Measurements from ENCODE around the gene MTA1.
A peak's percentile ranks its signal among the peaks of the same experiment; 100 is the strongest.

Gene MTA1

GRCh38 chr14:105401699-105402098, 17.9 kb upstream of the MTA1 start:
- Mint-ChIP-seq H3K27ac (ENCODE audit: low read depth) (no peak overlapping the region), H3K36me3 (ENCODE audit: insufficient read depth) (peaks cover 13% of the 10 kb centered on the region), H3K27me3 (no peaks in the 10 kb centered on the region), H3K9me3 (no peaks in the 10 kb centered on the region), H3K4me3 (no peak overlapping the region), H3K4me1 (peaks cover 5% of the 10 kb centered on the region)
- ATAC-seq (replicated peaks; ENCODE audit: extremely low read depth, poor library complexity, severe bottlenecking) (no peak), DNase-seq (ENCODE audit: low spot score in 2 of 2) (no peak)

- Mint-ChIP-seq H3K27ac (ENCODE audit: low read depth) (no peak overlapping the region), H3K9me3 (no peaks in the 10 kb centered on the region), H3K27me3 (peaks cover 34% of the 10 kb centered on the region), H3K4me1 (peaks cover 5% of the 10 kb centered on the region), H3K36me3 (ENCODE audit: insufficient read depth) (no peaks in the 10 kb centered on the region), H3K4me3 (no peak overlapping the region)
- DNase-seq (ENCODE audit: low spot score in 2 of 2) (no peak), ATAC-seq (replicated peaks; ENCODE audit: extremely low read depth, poor library complexity, severe bottlenecking) (no peak)
These were observed 11.0 kb upstream of the MTA1 start for GRCh38 chr14:105408592-105408991.

DNA sequence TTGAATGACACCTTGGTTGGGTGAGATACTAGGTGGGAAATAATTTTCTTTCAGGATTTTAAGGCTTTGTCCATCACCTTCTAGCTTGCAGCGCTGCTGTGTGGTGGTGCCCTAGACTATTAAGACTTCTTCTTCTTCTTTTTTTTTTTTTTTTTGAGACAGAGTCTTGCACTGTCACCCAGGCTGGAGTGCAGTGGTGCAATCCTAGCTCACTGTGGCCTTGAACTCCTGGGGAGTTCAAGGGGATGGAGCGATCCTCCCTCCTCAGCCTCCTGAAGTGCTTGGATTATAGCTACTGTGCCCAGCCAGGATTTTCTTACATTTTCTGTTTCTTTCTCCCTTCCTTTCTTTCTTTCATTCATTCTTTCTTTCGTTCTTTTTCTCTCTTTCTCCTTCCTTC, 10.3 kb upstream of the MTA1 start:
- Mint-ChIP-seq H3K27ac (ENCODE audit: low read depth) (no peak overlapping the region), H3K27me3 (peaks cover 41% of the 10 kb centered on the region), H3K4me3 (no peak overlapping the region), H3K4me1 (peaks cover 5% of the 10 kb centered on the region), H3K36me3 (ENCODE audit: insufficient read depth) (no peaks in the 10 kb centered on the region), H3K9me3 (no peaks in the 10 kb centered on the region)
- DNase-seq (ENCODE audit: low spot score in 2 of 2) (no peak), ATAC-seq (replicated peaks; ENCODE audit: extremely low read depth, poor library complexity, severe bottlenecking) (no peak)

GRCh38 chr14:105410642-105411016, 9.0 kb upstream of the MTA1 start:
- Mint-ChIP-seq H3K27me3 (peaks cover 42% of the 10 kb centered on the region), H3K9me3 (no peaks in the 10 kb centered on the region), H3K27ac (ENCODE audit: low read depth) (no peak overlapping the region), H3K4me3 (peak overlapping the region; percentile 31), H3K36me3 (ENCODE audit: insufficient read depth) (no peaks in the 10 kb centered on the region), H3K4me1 (peaks cover 5% of the 10 kb centered on the region)
- DNase-seq (ENCODE audit: low spot score in 2 of 2) (no peak), ATAC-seq (replicated peaks; ENCODE audit: extremely low read depth, poor library complexity, severe bottlenecking) (no peak)

- peaks cover 42% of the 10 kb centered on the region for H3K27me3 Mint-ChIP-seq
- no peaks in the 10 kb centered on the region for H3K9me3 Mint-ChIP-seq
- no peak for ATAC-seq (replicated peaks; ENCODE audit: extremely low read depth, poor library complexity, severe bottlenecking)
- no peak overlapping the region for H3K27ac Mint-ChIP-seq (ENCODE audit: low read depth)
- no peak for DNase-seq (ENCODE audit: low spot score in 2 of 2)
- no peaks in the 10 kb centered on the region for H3K36me3 Mint-ChIP-seq (ENCODE audit: insufficient read depth)
- H3K4me1 Mint-ChIP-seq = peaks cover 5% of the 10 kb centered on the region
- H3K4me3 Mint-ChIP-seq = peak overlapping the region; percentile 31
These were observed 8.3 kb upstream of the MTA1 start for GRCh38 chr14:105411017-105411941.

- peaks cover 42% of the 10 kb centered on the region for H3K27me3 Mint-ChIP-seq
- DNase-seq (ENCODE audit: low spot score in 2 of 2) (no peak), ATAC-seq (replicated peaks; ENCODE audit: extremely low read depth, poor library complexity, severe bottlenecking) (no peak)
- peaks cover 5% of the 10 kb centered on the region for H3K4me1 Mint-ChIP-seq
- no peaks in the 10 kb centered on the region for H3K36me3 Mint-ChIP-seq (ENCODE audit: insufficient read depth)
- H3K9me3 Mint-ChIP-seq = no peaks in the 10 kb centered on the region
- no peak overlapping the region for H3K4me3 Mint-ChIP-seq
- H3K27ac Mint-ChIP-seq (ENCODE audit: low read depth) = no peak overlapping the region
These were observed 7.4 kb upstream of the MTA1 start for GRCh38 chr14:105411985-105412770.

DNA sequence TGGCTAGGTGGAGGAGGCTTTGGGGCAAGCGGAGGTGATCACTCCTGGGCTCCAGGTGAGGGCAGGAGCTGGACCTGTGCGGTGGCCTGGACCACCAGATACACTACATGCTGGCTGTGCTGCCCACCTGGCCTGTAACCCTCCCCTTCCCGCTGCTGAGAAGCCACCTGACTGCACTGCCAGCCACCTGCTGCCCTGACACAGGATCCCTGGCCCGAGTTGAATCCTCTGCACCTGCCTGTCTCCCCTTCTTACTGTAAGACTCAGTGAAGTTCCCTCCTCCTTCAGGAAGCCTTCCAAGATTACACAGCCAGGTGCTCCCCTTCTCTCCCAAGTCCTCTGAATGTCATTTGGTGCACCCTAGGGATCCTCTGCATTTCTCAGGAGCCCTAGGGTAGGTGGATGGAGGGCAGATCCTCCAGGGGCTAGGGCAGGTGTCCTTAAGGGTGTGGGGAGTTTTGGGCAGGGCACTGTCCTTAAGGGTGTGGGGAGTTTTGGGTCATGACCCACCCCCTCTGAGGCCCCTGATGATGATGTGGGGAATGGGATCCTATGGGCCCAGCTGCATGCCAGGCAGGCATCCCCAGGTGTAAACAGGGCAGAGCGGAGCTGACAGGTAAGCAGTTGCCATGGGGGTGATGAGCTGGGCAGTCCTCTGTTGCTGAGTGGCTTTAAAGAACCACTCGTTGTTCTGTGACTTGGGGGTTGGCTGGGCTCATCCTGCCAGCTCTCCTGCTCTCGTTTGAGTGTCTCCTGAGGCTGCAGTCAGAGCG, 6.7 kb upstream of the MTA1 start:
- H3K4me1 Mint-ChIP-seq = peaks cover 5% of the 10 kb centered on the region
- no peak for ATAC-seq (replicated peaks; ENCODE audit: extremely low read depth, poor library complexity, severe bottlenecking)

GRCh38 chr14:105413544-105413886, 6.1 kb upstream of the MTA1 start:
- peak overlapping the region; percentile 31 for H3K4me3 Mint-ChIP-seq
- peaks cover 42% of the 10 kb centered on the region for H3K27me3 Mint-ChIP-seq

More for the DNA sequence above, 6.7 kb upstream of the MTA1 start:
- Mint-ChIP-seq H3K27me3 (peaks cover 42% of the 10 kb centered on the region), H3K4me3 (peak overlapping the region; percentile 31), H3K36me3 (ENCODE audit: insufficient read depth) (no peaks in the 10 kb centered on the region), H3K27ac (ENCODE audit: low read depth) (no peak overlapping the region), H3K9me3 (no peaks in the 10 kb centered on the region)
- DNase-seq (ENCODE audit: low spot score in 2 of 2) = no peak

DNA sequence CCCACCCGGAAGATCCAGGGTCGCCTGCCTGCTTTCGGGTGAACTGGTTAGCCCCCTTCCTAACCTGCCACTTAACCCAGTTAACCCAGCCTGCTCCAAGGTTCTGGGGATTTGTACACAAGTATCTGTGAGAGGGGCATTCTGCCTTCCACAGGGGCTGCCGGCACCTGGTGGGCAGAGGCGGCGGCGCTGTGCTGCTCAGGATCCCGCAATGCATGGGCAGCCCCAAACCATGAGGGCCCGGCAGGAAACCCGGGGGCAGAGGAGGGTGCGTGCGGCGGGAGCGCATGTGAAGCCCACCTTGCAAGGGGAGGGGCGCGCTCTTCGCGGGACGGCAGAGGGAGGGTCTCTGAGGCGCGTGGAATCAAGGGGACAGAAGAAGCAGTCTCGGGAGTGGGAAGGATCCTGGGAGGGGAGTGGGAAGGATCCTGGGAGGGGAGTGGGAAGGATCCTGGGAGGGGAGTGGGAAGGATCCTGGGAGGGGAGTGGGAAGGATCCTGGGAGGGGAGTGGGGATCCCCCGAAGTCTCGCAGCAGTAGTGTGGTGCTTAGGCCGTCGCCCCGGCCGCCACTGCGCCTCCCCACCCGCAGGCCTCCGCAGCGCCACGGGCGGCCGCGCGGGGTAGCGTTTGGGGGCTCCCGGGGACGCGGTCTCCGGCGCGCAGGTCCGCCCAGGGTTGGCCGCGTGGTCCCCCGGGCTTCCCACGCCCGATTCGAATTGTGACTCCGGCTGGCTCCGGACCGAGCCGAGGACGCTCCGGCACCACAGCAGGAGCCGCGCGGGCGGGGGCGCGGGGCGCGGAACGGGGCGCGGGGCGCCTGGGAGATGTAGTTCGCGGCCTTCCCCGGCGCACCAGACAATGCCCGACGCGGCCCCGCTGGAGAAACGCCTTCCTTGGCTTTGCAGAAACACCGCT, 4.9 kb upstream of the MTA1 start:
- DNase-seq (ENCODE audit: low spot score in 2 of 2) (peak; percentile 30 to 43), ATAC-seq (replicated peaks; ENCODE audit: extremely low read depth, poor library complexity, severe bottlenecking) (peak; percentile 82)
- H3K4me3 Mint-ChIP-seq = peak overlapping the region; percentile 50
- peaks cover 42% of the 10 kb centered on the region for H3K27me3 Mint-ChIP-seq
- H3K27ac Mint-ChIP-seq (ENCODE audit: low read depth) = no peak overlapping the region
- H3K4me1 Mint-ChIP-seq = peaks cover 5% of the 10 kb centered on the region
- H3K9me3 Mint-ChIP-seq = no peaks in the 10 kb centered on the region
- peaks cover 2% of the 10 kb centered on the region for H3K36me3 Mint-ChIP-seq (ENCODE audit: insufficient read depth)

More at GRCh38 chr14:105413544-105413886, 6.1 kb upstream of the MTA1 start:
- Mint-ChIP-seq H3K27ac (ENCODE audit: low read depth) (no peak overlapping the region), H3K9me3 (no peaks in the 10 kb centered on the region), H3K36me3 (ENCODE audit: insufficient read depth) (no peaks in the 10 kb centered on the region), H3K4me1 (peaks cover 5% of the 10 kb centered on the region)
- no peak for DNase-seq (ENCODE audit: low spot score in 2 of 2)
- ATAC-seq (replicated peaks; ENCODE audit: extremely low read depth, poor library complexity, severe bottlenecking) = no peak

GRCh38 chr14:105415481-105416428, 3.9 kb upstream of the MTA1 start:
- Mint-ChIP-seq H3K4me3 (peak overlapping the region; percentile 23), H3K9me3 (no peaks in the 10 kb centered on the region)
- ATAC-seq (replicated peaks; ENCODE audit: extremely low read depth, poor library complexity, severe bottlenecking) = no peak

GRCh38 chr14:105416671-105417070, 3.0 kb upstream of the MTA1 start:
- H3K27me3 Mint-ChIP-seq = peaks cover 27% of the 10 kb centered on the region
- ATAC-seq (replicated peaks; ENCODE audit: extremely low read depth, poor library complexity, severe bottlenecking) (no peak), DNase-seq (ENCODE audit: low spot score in 2 of 2) (no peak)
- H3K36me3 Mint-ChIP-seq (ENCODE audit: insufficient read depth) = peaks cover 4% of the 10 kb centered on the region
- H3K9me3 Mint-ChIP-seq = no peaks in the 10 kb centered on the region
- no peak overlapping the region for H3K27ac Mint-ChIP-seq (ENCODE audit: low read depth)
- H3K4me3 Mint-ChIP-seq = no peak overlapping the region
- peaks cover 17% of the 10 kb centered on the region for H3K4me1 Mint-ChIP-seq

More at GRCh38 chr14:105415481-105416428, 3.9 kb upstream of the MTA1 start:
- Mint-ChIP-seq H3K27me3 (peaks cover 36% of the 10 kb centered on the region), H3K27ac (ENCODE audit: low read depth) (no peak overlapping the region), H3K36me3 (ENCODE audit: insufficient read depth) (peaks cover 2% of the 10 kb centered on the region), H3K4me1 (peaks cover 7% of the 10 kb centered on the region)
- DNase-seq (ENCODE audit: low spot score in 2 of 2) = no peak
